Stimulated activated naive B cell treated with anti-CD40 and anti-IgM and Interleukin-4, amounts not matched to agents 10 μg/mL and 1 μg/mL and 100 μg/mL, for 72 hours (primary cell): Measurements from ENCODE around the gene RAP1A.
A peak's percentile ranks its signal among the peaks of the same experiment; 100 is the strongest.

ENCODE experiments used
- ATAC-seq, 2 donors: fragments of 150-1000 bp; cut with Tn5 transposase; replicated peaks; 2 replicates each; pipeline ENCODE4 v1.10.0; 2021; ENCODE audit warnings: moderate library complexity in 1 of 2
- DNase-seq: peaks from one replicate; pipeline ENCODE4 v3.0.0; 2021
- H3K27ac Mint-ChIP-seq: one replicate; pipeline ENCODE4 v1.8.0; 2022; ENCODE audit warnings: mild to moderate bottlenecking, mixed read lengths
- H3K27me3 Mint-ChIP-seq, 2 donors: one replicate each; pipeline ENCODE4 v1.8.0; 2022; ENCODE audit warnings: mixed read lengths in 2 of 2
- H3K36me3 Mint-ChIP-seq, 2 donors: one replicate each; pipeline ENCODE4 v1.8.0; 2022; ENCODE audit warnings: mixed read lengths in 2 of 2, mild to moderate bottlenecking in 1 of 2
- H3K4me1 Mint-ChIP-seq, 2 donors: one replicate each; pipeline ENCODE4 v1.8.0; 2022; ENCODE audit warnings: mixed read lengths in 2 of 2, mild to moderate bottlenecking in 1 of 2
- H3K4me3 Mint-ChIP-seq, 2 donors: one replicate each; pipeline ENCODE4 v1.8.0; 2022; ENCODE audit warnings: mild to moderate bottlenecking in 2 of 2, mixed read lengths in 2 of 2, moderate library complexity in 1 of 2
- H3K9me3 Mint-ChIP-seq, 2 donors: one replicate each; pipeline ENCODE4 v1.8.0; 2022; ENCODE audit warnings: mixed read lengths in 2 of 2, mild to moderate bottlenecking in 1 of 2

Gene RAP1A

GRCh38 chr1:111730706-111731105, 111.1 kb downstream of the RAP1A start:
- ATAC-seq, result no peak
- H3K4me3 Mint-ChIP-seq, result no peak overlapping the region

GRCh38 chr1:111731956-111732355, 112.4 kb downstream of the RAP1A start:
- H3K9me3 Mint-ChIP-seq, result no peaks in the 10 kb centered on the region
- H3K36me3 Mint-ChIP-seq, result peaks cover 3 to 20% of the 10 kb centered on the region in 2 donors
- H3K27ac Mint-ChIP-seq, result no peak overlapping the region
- peaks cover 0 to 8% of the 10 kb centered on the region in 2 donors for H3K4me1 Mint-ChIP-seq
- ATAC-seq (no peak), DNase-seq (no peak)
- no peaks in the 10 kb centered on the region for H3K27me3 Mint-ChIP-seq
- H3K4me3 Mint-ChIP-seq, result no peak overlapping the region

More at GRCh38 chr1:111730706-111731105, 111.1 kb downstream of the RAP1A start:
- H3K36me3 Mint-ChIP-seq, result peaks cover 3 to 20% of the 10 kb centered on the region in 2 donors
- H3K9me3 Mint-ChIP-seq, result no peaks in the 10 kb centered on the region
- DNase-seq, result no peak
- H3K27ac Mint-ChIP-seq, result no peak overlapping the region
- peaks cover 0 to 8% of the 10 kb centered on the region in 2 donors for H3K4me1 Mint-ChIP-seq
- H3K27me3 Mint-ChIP-seq, result no peaks in the 10 kb centered on the region

- peaks cover 5 to 11% of the 10 kb centered on the region in 2 donors for H3K4me1 Mint-ChIP-seq
- peaks cover 0 to 15% of the 10 kb centered on the region in 2 donors for H3K36me3 Mint-ChIP-seq
- no peak overlapping the region for H3K4me3 Mint-ChIP-seq
- peaks cover 0 to 3% of the 10 kb centered on the region in 2 donors for H3K27me3 Mint-ChIP-seq
- H3K27ac Mint-ChIP-seq, result no peak overlapping the region
- DNase-seq, result no peak
- H3K9me3 Mint-ChIP-seq, result no peaks in the 10 kb centered on the region
- ATAC-seq, result no peak
Observed at GRCh38 chr1:111732718-111733117, 113.1 kb downstream of the RAP1A start.

GRCh38 chr1:111733183-111733991, 113.8 kb downstream of the RAP1A start:
- ATAC-seq, result peak; percentile 49 to 58
- peaks cover 0 to 7% of the 10 kb centered on the region in 2 donors for H3K27me3 Mint-ChIP-seq
- peaks cover 11 to 14% of the 10 kb centered on the region in 2 donors for H3K4me1 Mint-ChIP-seq
- H3K36me3 Mint-ChIP-seq, result peaks cover 0 to 11% of the 10 kb centered on the region in 2 donors
- no peak for DNase-seq
- H3K9me3 Mint-ChIP-seq, result no peaks in the 10 kb centered on the region
- H3K4me3 Mint-ChIP-seq, result no peak overlapping the region
- peak overlapping the region; percentile 79 for H3K27ac Mint-ChIP-seq

- Mint-ChIP-seq H3K27ac (no peak overlapping the region), H3K4me3 (no peak overlapping the region)
Observed at GRCh38 chr1:111733992-111734341, 114.4 kb downstream of the RAP1A start.

GRCh38 chr1:111734426-111734825, 114.8 kb downstream of the RAP1A start:
- no peak for DNase-seq
- no peak overlapping the region for H3K27ac Mint-ChIP-seq
- no peak overlapping the region for H3K4me3 Mint-ChIP-seq
- peaks cover 18 to 20% of the 10 kb centered on the region in 2 donors for H3K4me1 Mint-ChIP-seq
- peaks cover 4 to 7% of the 10 kb centered on the region in 2 donors for H3K27me3 Mint-ChIP-seq
- ATAC-seq, result no peak
- peaks cover 0 to 11% of the 10 kb centered on the region in 2 donors for H3K36me3 Mint-ChIP-seq
- no peaks in the 10 kb centered on the region for H3K9me3 Mint-ChIP-seq

More at GRCh38 chr1:111733992-111734341, 114.4 kb downstream of the RAP1A start:
- Mint-ChIP-seq H3K9me3 (no peaks in the 10 kb centered on the region), H3K36me3 (peaks cover 0 to 11% of the 10 kb centered on the region in 2 donors), H3K4me1 (peaks cover 16 to 18% of the 10 kb centered on the region in 2 donors), H3K27me3 (peaks cover 4 to 7% of the 10 kb centered on the region in 2 donors)
- DNase-seq (no peak), ATAC-seq (no peak)

GRCh38 chr1:111734856-111735255, 115.3 kb downstream of the RAP1A start:
- Mint-ChIP-seq H3K27ac (no peak overlapping the region), H3K4me1 (peaks cover 19 to 23% of the 10 kb centered on the region in 2 donors), H3K36me3 (peaks cover 0 to 11% of the 10 kb centered on the region in 2 donors), H3K27me3 (peaks cover 6 to 10% of the 10 kb centered on the region in 2 donors), H3K4me3 (no peak overlapping the region), H3K9me3 (no peaks in the 10 kb centered on the region)
- DNase-seq (no peak), ATAC-seq (no peak)

- Mint-ChIP-seq H3K27ac (no peak overlapping the region), H3K4me3 (no peak overlapping the region), H3K27me3 (peaks cover 8 to 14% of the 10 kb centered on the region in 2 donors), H3K4me1 (peaks cover 22 to 28% of the 10 kb centered on the region in 2 donors), H3K36me3 (peaks cover 0 to 8% of the 10 kb centered on the region in 2 donors), H3K9me3 (no peaks in the 10 kb centered on the region)
- ATAC-seq (no peak), DNase-seq (no peak)
Observed at GRCh38 chr1:111735321-111735720, 115.7 kb downstream of the RAP1A start.

- Mint-ChIP-seq H3K27me3 (peaks cover 15 to 21% of the 10 kb centered on the region in 2 donors), H3K4me3 (no peak overlapping the region), H3K27ac (no peak overlapping the region), H3K9me3 (no peaks in the 10 kb centered on the region), H3K36me3 (peaks cover 0 to 4% of the 10 kb centered on the region in 2 donors), H3K4me1 (peaks cover 26 to 35% of the 10 kb centered on the region in 2 donors)
- no peak for ATAC-seq
- no peak for DNase-seq
Observed at GRCh38 chr1:111735858-111736544, 116.4 kb downstream of the RAP1A start.

- DNase-seq, result no peak
- ATAC-seq, result no peak
- peaks cover 20 to 28% of the 10 kb centered on the region in 2 donors for H3K27me3 Mint-ChIP-seq
- peaks cover 26 to 37% of the 10 kb centered on the region in 2 donors for H3K4me1 Mint-ChIP-seq
- no peaks in the 10 kb centered on the region for H3K9me3 Mint-ChIP-seq
- no peak overlapping the region for H3K27ac Mint-ChIP-seq
- H3K36me3 Mint-ChIP-seq, result peaks cover 0 to 4% of the 10 kb centered on the region in 2 donors
- no peak overlapping the region for H3K4me3 Mint-ChIP-seq
Observed at GRCh38 chr1:111736548-111737215, 117.1 kb downstream of the RAP1A start.

- peaks cover 0 to 4% of the 10 kb centered on the region in 2 donors for H3K36me3 Mint-ChIP-seq
Observed at GRCh38 chr1:111737216-111738132, 117.9 kb downstream of the RAP1A start.

GRCh38 chr1:111738133-111738435, 118.5 kb downstream of the RAP1A start:
- ATAC-seq (no peak), DNase-seq (no peak)
- Mint-ChIP-seq H3K27ac (no peak overlapping the region), H3K9me3 (no peaks in the 10 kb centered on the region), H3K36me3 (peaks cover 0 to 2% of the 10 kb centered on the region in 2 donors), H3K4me1 (peaks cover 25 to 37% of the 10 kb centered on the region in 2 donors), H3K4me3 (peak overlapping the region; percentile 89 to 99), H3K27me3 (peaks cover 29% of the 10 kb centered on the region in 2 donors)

More at GRCh38 chr1:111737216-111738132, 117.9 kb downstream of the RAP1A start:
- DNase-seq, result no peak
- Mint-ChIP-seq H3K4me1 (peaks cover 26 to 37% of the 10 kb centered on the region in 2 donors), H3K9me3 (no peaks in the 10 kb centered on the region), H3K27me3 (peaks cover 26 to 29% of the 10 kb centered on the region in 2 donors), H3K27ac (no peak overlapping the region), H3K4me3 (peak overlapping the region; percentile 89 to 99)
- no peak for ATAC-seq

- H3K27ac Mint-ChIP-seq, result peak overlapping the region; percentile 91
- H3K4me1 Mint-ChIP-seq, result peaks cover 21 to 37% of the 10 kb centered on the region in 2 donors
- peaks cover 29 to 30% of the 10 kb centered on the region in 2 donors for H3K27me3 Mint-ChIP-seq
- H3K36me3 Mint-ChIP-seq, result no peaks in the 10 kb centered on the region
- peak; percentile 66 to 68 for ATAC-seq
- H3K9me3 Mint-ChIP-seq, result no peaks in the 10 kb centered on the region
- DNase-seq, result peak; percentile 61
- peak overlapping the region; percentile 89 to 99 for H3K4me3 Mint-ChIP-seq
Observed at GRCh38 chr1:111738436-111739193, 119.0 kb downstream of the RAP1A start.
